CD4-positive, alpha-beta T cell treated with Interleukin-4 for 4 hours (primary cell): ENCODE measurements around the gene HECW1.
"Not testable (repeated sequence)": the region's sequence is repeated elsewhere in the genome, so short reads cannot be mapped to it uniquely, and the experiment has no call there.

ENCODE experiments used
- DNase-seq: peaks from one replicate; pipeline ENCODE4 v3.0.0-alpha.2; 2020

The HECW1 gene

GRCh38 chr7:43557831-43558495 lies 445.5 kb downstream of the HECW1 start:
- no peak for DNase-seq

GRCh38 chr7:43559171-43559945 lies 446.9 kb downstream of the HECW1 start:
- DNase-seq, result no peak

GRCh38 chr7:43559946-43560335 lies 447.5 kb downstream of the HECW1 start:
- no peak for DNase-seq

GRCh38 chr7:43560742-43561330 lies 448.4 kb downstream of the HECW1 start:
- DNase-seq, result no peak

- no peak for DNase-seq
These were observed 449.9 kb downstream of the HECW1 start for GRCh38 chr7:43562383-43562782.

GRCh38 chr7:43565786-43566185 lies 453.3 kb downstream of the HECW1 start:
- DNase-seq, result no peak

- DNase-seq, result no peak
These were observed 456.1 kb downstream of the HECW1 start for GRCh38 chr7:43568529-43568928.

- DNase-seq, result no peak
These were observed 457.0 kb downstream of the HECW1 start for GRCh38 chr7:43569424-43569823.

GRCh38 chr7:43570688-43571365 lies 458.4 kb downstream of the HECW1 start:
- DNase-seq, result no peak

GRCh38 chr7:43572516-43573049 lies 460.1 kb downstream of the HECW1 start:
- peak; percentile 38 for DNase-seq

GRCh38 chr7:43573832-43574231 lies 461.4 kb downstream of the HECW1 start:
- DNase-seq, result not testable (repeated sequence)

- DNase-seq, result no peak
These were observed 463.1 kb downstream of the HECW1 start for GRCh38 chr7:43575506-43575905.

- DNase-seq, result no peak
These were observed 463.8 kb downstream of the HECW1 start for GRCh38 chr7:43576241-43576640.

- DNase-seq, result no peak
These were observed 465.1 kb downstream of the HECW1 start for GRCh38 chr7:43577485-43577951.

- peak; percentile 95 for DNase-seq
These were observed 470.3 kb downstream of the HECW1 start, which contains the start of gene STK17A for GRCh38 chr7:43582503-43583423. Gene STK17A (plus strand): TSS chr7:43583108. CDS start chr7:43583244, 136 bp downstream.

GRCh38 chr7:43583424-43584194 lies 471.2 kb downstream of the HECW1 start:
- peak; percentile 74 for DNase-seq

GRCh38 chr7:43584195-43584586 lies 471.7 kb downstream of the HECW1 start:
- DNase-seq, result peak; percentile 34

GRCh38 chr7:43584733-43585132 lies 472.3 kb downstream of the HECW1 start:
- not testable (repeated sequence) for DNase-seq

GRCh38 chr7:43585562-43585961 lies 473.1 kb downstream of the HECW1 start:
- peak; percentile 39 for DNase-seq

- peak; percentile 72 for DNase-seq
These were observed 473.9 kb downstream of the HECW1 start for GRCh38 chr7:43586251-43586900.
